SK-N-SH treated with all-trans-retinoic acid at 6 μM for 48 hours (cell line): ENCODE measurements around the gene TSHZ3.

Experiments used
- ATAC-seq: fragments of 200-7000 bp; cut with Tn5 transposase; 3 replicates; pipeline ENCODE4 v1.9.1; 2020; ENCODE audit warnings: mild to moderate bottlenecking, moderate library complexity
- BACH2 ChIP-seq: fragments of 250-450 bp; sonication (Bioruptor Pico); IDR thresholded peaks from 2 replicates; pipeline ENCODE4 v1.9.0; 2021; ENCODE audit warnings: mild to moderate bottlenecking, borderline replicate concordance
- CREB5 ChIP-seq: fragments of 250-450 bp; sonication (Bioruptor Pico); IDR thresholded peaks from 2 replicates; pipeline ENCODE4 v1.5.1; 2020; ENCODE audit warnings: low read depth, mild to moderate bottlenecking, moderate library complexity
- CSDC2 ChIP-seq: fragments of 250-450 bp; sonication (Bioruptor Pico); IDR thresholded peaks from 2 replicates; pipeline ENCODE4 v1.5.0; 2020; ENCODE audit warnings: mild to moderate bottlenecking, moderate library complexity
- ESRRG ChIP-seq: fragments of 250-450 bp; sonication (Bioruptor Pico); IDR thresholded peaks from 2 replicates; pipeline ENCODE4 v1.6.1; 2021; ENCODE audit warnings: mild to moderate bottlenecking
- ISL1 ChIP-seq: fragments of 250-450 bp; sonication (Bioruptor Pico); IDR thresholded peaks from 2 replicates; pipeline ENCODE4 v2.1.2; 2022; ENCODE audit warnings: mild to moderate bottlenecking, moderate library complexity
- OSR1 ChIP-seq: fragments of 250-450 bp; sonication (Bioruptor Pico); IDR thresholded peaks from 2 replicates; pipeline ENCODE4 v1.8.0; 2022; ENCODE audit warnings: moderate library complexity, mild to moderate bottlenecking, inconsistent platforms
- PPARA ChIP-seq: fragments of 250-450 bp; sonication (Bioruptor Pico); IDR thresholded peaks from 2 replicates; pipeline ENCODE4 v1.5.0; 2020; ENCODE audit warnings: mild to moderate bottlenecking, borderline replicate concordance
- RARB ChIP-seq: fragments of 250-450 bp; sonication (Bioruptor Pico); IDR thresholded peaks from 2 replicates; pipeline ENCODE4 v1.8.0; 2021; ENCODE audit warnings: mild to moderate bottlenecking, moderate library complexity
- SNAI2 ChIP-seq: fragments of 250-450 bp; sonication (Bioruptor Pico); IDR thresholded peaks from 2 replicates; pipeline ENCODE4 v1.5.0; 2020; ENCODE audit warnings: mild to moderate bottlenecking, moderate library complexity
- TCF4 ChIP-seq: fragments of 250-450 bp; sonication (Bioruptor Pico); IDR thresholded peaks from 2 replicates; pipeline ENCODE4 v1.8.0; 2021; ENCODE audit warnings: mild to moderate bottlenecking, moderate library complexity, borderline replicate concordance
- TOX ChIP-seq: fragments of 250-450 bp; sonication (Bioruptor Pico); IDR thresholded peaks from 2 replicates; pipeline ENCODE4 v1.8.0; 2021; ENCODE audit warnings: mild to moderate bottlenecking, moderate library complexity, borderline replicate concordance
- TSHZ2 ChIP-seq: fragments of 250-450 bp; sonication (Bioruptor Pico); IDR thresholded peaks from 2 replicates; pipeline ENCODE4 v1.5.0; 2020; ENCODE audit warnings: mild to moderate bottlenecking, moderate library complexity
- ZFP3 ChIP-seq: fragments of 250-450 bp; sonication (Bioruptor Pico); IDR thresholded peaks from 2 replicates; pipeline ENCODE4 v1.5.0; 2020; ENCODE audit warnings: mild to moderate bottlenecking, moderate library complexity
- ZFP30 ChIP-seq: fragments of 450-650 bp; formaldehyde crosslinking; IDR thresholded peaks from 2 replicates; pipeline ENCODE4 v1.5.0; 2022; ENCODE audit warnings: mild to moderate bottlenecking, moderate library complexity
- ZNF565 ChIP-seq: fragments of 450-650 bp; formaldehyde crosslinking; conservative IDR thresholded peaks from 2 replicates; pipeline ENCODE4 v1.5.0; 2020; ENCODE audit warnings: low read depth, mild to moderate bottlenecking, moderate library complexity
- ZNF70 ChIP-seq: fragments of 450-650 bp; formaldehyde crosslinking; IDR thresholded peaks from 2 replicates; pipeline ENCODE4 v1.5.0; 2020; ENCODE audit warnings: mild to moderate bottlenecking, moderate library complexity
- ZNF8 ChIP-seq: fragments of 450-650 bp; formaldehyde crosslinking; IDR thresholded peaks from 2 replicates; pipeline ENCODE4 v1.5.0; 2020; ENCODE audit warnings: mild to moderate bottlenecking, moderate library complexity
- TF ChIP-seq, protein P1 (sequence below): fragments of 250-450 bp; sonication (Bioruptor Pico); IDR thresholded peaks from 2 replicates; pipeline ENCODE4 v1.8.0; 2021; ENCODE audit warnings: low read depth, mild to moderate bottlenecking, moderate library complexity, borderline replicate concordance
- TF ChIP-seq, protein P2 (sequence below): fragments of 250-450 bp; sonication (Bioruptor Pico); IDR thresholded peaks from 2 replicates; pipeline ENCODE4 v1.8.0; 2020; ENCODE audit warnings: mild to moderate bottlenecking, moderate library complexity, borderline replicate concordance
- TF ChIP-seq, protein P3 (sequence below): fragments of 250-450 bp; sonication (Bioruptor Pico); IDR thresholded peaks from 2 replicates; pipeline ENCODE4 v1.5.1; 2021; ENCODE audit warnings: mild to moderate bottlenecking, moderate library complexity

The TSHZ3 gene

DNA sequence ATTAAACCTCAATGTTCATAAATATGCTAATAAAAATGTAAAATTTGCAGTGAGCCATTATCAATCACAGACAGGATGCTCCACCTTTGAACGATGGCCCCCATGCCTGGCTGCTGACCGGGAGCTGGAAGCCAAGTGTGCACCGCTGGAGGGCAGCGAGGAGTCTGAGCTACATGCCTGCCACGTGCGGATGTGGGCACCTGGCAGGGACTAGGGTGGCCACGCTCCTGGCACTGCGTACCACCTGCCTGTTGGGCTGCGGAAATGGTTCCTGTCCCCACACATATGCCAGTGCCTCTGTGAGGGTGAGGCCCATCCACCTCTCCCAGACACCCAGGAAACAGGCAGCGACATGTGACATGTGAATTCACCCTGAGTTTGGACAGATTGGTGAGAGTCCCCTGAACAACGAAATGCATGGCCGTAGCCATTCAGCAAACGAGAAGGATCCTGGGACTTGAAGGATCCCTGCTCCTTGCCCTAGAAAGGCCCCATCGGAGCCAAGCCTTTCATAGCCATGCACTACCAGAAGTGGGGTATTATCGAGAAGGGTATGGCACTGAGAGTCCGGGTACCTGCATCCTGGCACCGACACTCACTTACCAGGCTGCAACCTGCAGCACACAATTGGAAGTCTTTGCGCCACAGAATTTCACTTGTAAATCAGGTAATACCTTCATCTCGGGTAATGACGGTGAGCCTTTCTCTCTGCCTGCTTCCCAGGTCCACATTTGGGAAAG is 35.8 kb downstream of the TSHZ3 start:
- ATAC-seq = no peak
- TF ChIP-seq ZFP3 (CRISPR knock-in tag) = no peak
- TF ChIP-seq BACH2 (CRISPR knock-in tag) = no peak
- TF ChIP-seq TSHZ2 (CRISPR knock-in tag) = no peak
- TF ChIP-seq, protein P1, sequence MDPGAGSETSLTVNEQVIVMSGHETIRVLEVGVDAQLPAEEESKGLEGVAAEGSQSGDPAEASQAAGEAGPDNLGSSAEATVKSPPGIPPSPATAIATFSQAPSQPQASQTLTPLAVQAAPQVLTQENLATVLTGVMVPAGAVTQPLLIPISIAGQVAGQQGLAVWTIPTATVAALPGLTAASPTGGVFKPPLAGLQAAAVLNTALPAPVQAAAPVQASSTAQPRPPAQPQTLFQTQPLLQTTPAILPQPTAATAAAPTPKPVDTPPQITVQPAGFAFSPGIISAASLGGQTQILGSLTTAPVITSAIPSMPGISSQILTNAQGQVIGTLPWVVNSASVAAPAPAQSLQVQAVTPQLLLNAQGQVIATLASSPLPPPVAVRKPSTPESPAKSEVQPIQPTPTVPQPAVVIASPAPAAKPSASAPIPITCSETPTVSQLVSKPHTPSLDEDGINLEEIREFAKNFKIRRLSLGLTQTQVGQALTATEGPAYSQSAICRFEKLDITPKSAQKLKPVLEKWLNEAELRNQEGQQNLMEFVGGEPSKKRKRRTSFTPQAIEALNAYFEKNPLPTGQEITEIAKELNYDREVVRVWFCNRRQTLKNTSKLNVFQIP (CRISPR knock-in tag) = no peak
- TF ChIP-seq, protein P2, sequence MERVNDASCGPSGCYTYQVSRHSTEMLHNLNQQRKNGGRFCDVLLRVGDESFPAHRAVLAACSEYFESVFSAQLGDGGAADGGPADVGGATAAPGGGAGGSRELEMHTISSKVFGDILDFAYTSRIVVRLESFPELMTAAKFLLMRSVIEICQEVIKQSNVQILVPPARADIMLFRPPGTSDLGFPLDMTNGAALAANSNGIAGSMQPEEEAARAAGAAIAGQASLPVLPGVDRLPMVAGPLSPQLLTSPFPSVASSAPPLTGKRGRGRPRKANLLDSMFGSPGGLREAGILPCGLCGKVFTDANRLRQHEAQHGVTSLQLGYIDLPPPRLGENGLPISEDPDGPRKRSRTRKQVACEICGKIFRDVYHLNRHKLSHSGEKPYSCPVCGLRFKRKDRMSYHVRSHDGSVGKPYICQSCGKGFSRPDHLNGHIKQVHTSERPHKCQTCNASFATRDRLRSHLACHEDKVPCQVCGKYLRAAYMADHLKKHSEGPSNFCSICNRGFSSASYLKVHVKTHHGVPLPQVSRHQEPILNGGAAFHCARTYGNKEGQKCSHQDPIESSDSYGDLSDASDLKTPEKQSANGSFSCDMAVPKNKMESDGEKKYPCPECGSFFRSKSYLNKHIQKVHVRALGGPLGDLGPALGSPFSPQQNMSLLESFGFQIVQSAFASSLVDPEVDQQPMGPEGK (CRISPR knock-in tag) = no peak
- TF ChIP-seq SNAI2 (CRISPR knock-in tag) = no peak
- no peak for TF ChIP-seq CREB5 (CRISPR knock-in tag)
- TF ChIP-seq ZFP30 = no peak
- no peak for TF ChIP-seq TCF4
- TF ChIP-seq CSDC2 (CRISPR knock-in tag) = no peak
- TF ChIP-seq ZNF565 (CRISPR knock-in tag) = no peak
- TF ChIP-seq OSR1 (CRISPR knock-in tag) = no peak
- no peak for TF ChIP-seq TOX
- TF ChIP-seq PPARA (CRISPR knock-in tag) = no peak
- no peak for TF ChIP-seq ISL1

GRCh38 chr19:31312677-31313244 is 36.5 kb downstream of the TSHZ3 start:
- no peak for ATAC-seq
- TF ChIP-seq ZFP30 (no peak), SNAI2 (CRISPR knock-in tag) (no peak), ZNF8 (CRISPR knock-in tag) (no peak), TCF4 (no peak), CREB5 (CRISPR knock-in tag) (no peak), ZNF565 (CRISPR knock-in tag) (no peak), PPARA (CRISPR knock-in tag) (no peak), ZNF70 (no peak), TSHZ2 (CRISPR knock-in tag) (no peak), BACH2 (CRISPR knock-in tag) (no peak), ZFP3 (CRISPR knock-in tag) (no peak), CSDC2 (CRISPR knock-in tag) (no peak), ISL1 (no peak), ESRRG (CRISPR knock-in tag) (no peak), RARB (CRISPR knock-in tag) (no peak)
- TF ChIP-seq, protein P3, sequence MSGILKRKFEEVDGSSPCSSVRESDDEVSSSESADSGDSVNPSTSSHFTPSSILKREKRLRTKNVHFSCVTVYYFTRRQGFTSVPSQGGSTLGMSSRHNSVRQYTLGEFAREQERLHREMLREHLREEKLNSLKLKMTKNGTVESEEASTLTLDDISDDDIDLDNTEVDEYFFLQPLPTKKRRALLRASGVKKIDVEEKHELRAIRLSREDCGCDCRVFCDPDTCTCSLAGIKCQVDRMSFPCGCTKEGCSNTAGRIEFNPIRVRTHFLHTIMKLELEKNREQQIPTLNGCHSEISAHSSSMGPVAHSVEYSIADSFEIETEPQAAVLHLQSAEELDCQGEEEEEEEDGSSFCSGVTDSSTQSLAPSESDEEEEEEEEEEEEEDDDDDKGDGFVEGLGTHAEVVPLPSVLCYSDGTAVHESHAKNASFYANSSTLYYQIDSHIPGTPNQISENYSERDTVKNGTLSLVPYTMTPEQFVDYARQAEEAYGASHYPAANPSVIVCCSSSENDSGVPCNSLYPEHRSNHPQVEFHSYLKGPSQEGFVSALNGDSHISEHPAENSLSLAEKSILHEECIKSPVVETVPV (CRISPR knock-in tag) = no peak
- TF ChIP-seq, protein P2 (CRISPR knock-in tag) = no peak
